Renal pelvis (tissue), 12 donors: ENCODE data around the gene NOP9. TPM values are rescaled to one million over a fixed set of nuclear protein-coding genes. Genes with fewer than 3 reads are reported as not detected.

Experiments used
- DNase-seq: peaks from one replicate; pipeline ENCODE4 v3.0.0-alpha.2; 2013
- long read RNA-seq, 16 experiments: transcript quantifications; one replicate each; lab custom pipeline, GENCODE V29; 2026
- polyA plus RNA-seq, 3 donors: library from polyadenylated mRNA; unstranded; fragments of 120-200 nt; gene quantifications; one replicate each; pipeline ENCODE4 v1.2.1, GENCODE V29; 2013; ENCODE audit not compliant: insufficient read length in 3 of 3

The NOP9 gene
- polyA plus RNA-seq = 10 to 100 TPM; 28.0 to 29.7 (median 28.7) TPM
- long read RNA-seq, donor 1, full-length matches to known transcripts = 2 of 72 reads
- long read RNA-seq, donor 1, partial matches to known transcripts = 61 of 72 reads
- long read RNA-seq, donor 1, other reads (novel, unspliced or antisense) = 9 of 72 reads
- long read RNA-seq, donor 2, full-length matches to known transcripts = 2 of 70 reads
- long read RNA-seq, donor 2, partial matches to known transcripts = 68 of 70 reads
- long read RNA-seq, donor 2, other reads (novel, unspliced or antisense) = 0 of 70 reads
- long read RNA-seq, donor 3, full-length matches to known transcripts = 3 of 65 reads
- long read RNA-seq, donor 3, partial matches to known transcripts = 55 of 65 reads
- long read RNA-seq, donor 3, other reads (novel, unspliced or antisense) = 7 of 65 reads
- long read RNA-seq, donor 4, full-length matches to known transcripts = 5 of 23 reads
- long read RNA-seq, donor 4, partial matches to known transcripts = 18 of 23 reads
- long read RNA-seq, donor 4, other reads (novel, unspliced or antisense) = 0 of 23 reads
- long read RNA-seq, donor 5, full-length matches to known transcripts = 2 of 24 reads
- long read RNA-seq, donor 5, partial matches to known transcripts = 22 of 24 reads
- long read RNA-seq, donor 5, other reads (novel, unspliced or antisense) = 0 of 24 reads
- long read RNA-seq, donor 6, full-length matches to known transcripts = 2 of 56 reads
- long read RNA-seq, donor 6, partial matches to known transcripts = 54 of 56 reads
- long read RNA-seq, donor 6, other reads (novel, unspliced or antisense) = 0 of 56 reads
- long read RNA-seq, donor 7, full-length matches to known transcripts = 3 of 3 reads
- long read RNA-seq, donor 7, partial matches to known transcripts = 0 of 3 reads
- long read RNA-seq, donor 7, other reads (novel, unspliced or antisense) = 0 of 3 reads
- long read RNA-seq, donor 8, full-length matches to known transcripts = 3 of 36 reads
- long read RNA-seq, donor 8, partial matches to known transcripts = 33 of 36 reads
- long read RNA-seq, donor 8, other reads (novel, unspliced or antisense) = 0 of 36 reads
- long read RNA-seq, donor 9, full-length matches to known transcripts = 1 of 96 reads
- long read RNA-seq, donor 9, partial matches to known transcripts = 78 of 96 reads
- long read RNA-seq, donor 9, other reads (novel, unspliced or antisense) = 17 of 96 reads
- long read RNA-seq, donor 10, full-length matches to known transcripts = 4 of 64 reads
- long read RNA-seq, donor 10, partial matches to known transcripts = 60 of 64 reads
- long read RNA-seq, donor 10, other reads (novel, unspliced or antisense) = 0 of 64 reads
- long read RNA-seq, donor 11 = 0 reads
- long read RNA-seq, donor 12, full-length matches to known transcripts = 3 of 137 reads
- long read RNA-seq, donor 12, partial matches to known transcripts = 112 of 137 reads
- long read RNA-seq, donor 12, other reads (novel, unspliced or antisense) = 22 of 137 reads
- long read RNA-seq, donor 13, full-length matches to known transcripts = 1 of 6 reads
- long read RNA-seq, donor 13, partial matches to known transcripts = 5 of 6 reads
- long read RNA-seq, donor 13, other reads (novel, unspliced or antisense) = 0 of 6 reads
- long read RNA-seq, donor 14 = 0 reads
- long read RNA-seq, donor 15 = 0 reads
- long read RNA-seq, donor 16, full-length matches to known transcripts = 1 of 59 reads
- long read RNA-seq, donor 16, partial matches to known transcripts = 48 of 59 reads
- long read RNA-seq, donor 16, other reads (novel, unspliced or antisense) = 10 of 59 reads

- peak; percentile 91 for DNase-seq
Observed at GRCh38 chr14:24299255-24300191, at the start of gene NOP9, which contains the start of gene DHRS1. NOP9 (plus strand) TSS chr14:24299850; CDS start chr14:24299955, 105 bp downstream. DHRS1 (minus strand) TSS chr14:24299780; CDS start chr14:24299106, 674 bp downstream.

GRCh38 chr14:24250354-24250753 lies 49.3 kb upstream of the NOP9 start:
- DNase-seq = no peak

GRCh38 chr14:24251880-24252288 lies 47.8 kb upstream of the NOP9 start:
- no peak for DNase-seq

GRCh38 chr14:24252289-24253124 lies 47.1 kb upstream of the NOP9 start:
- no peak for DNase-seq

- no peak for DNase-seq
Observed at GRCh38 chr14:24253936-24254335, 45.7 kb upstream of the NOP9 start.

GRCh38 chr14:24254630-24255392 lies 44.8 kb upstream of the NOP9 start:
- no peak for DNase-seq

GRCh38 chr14:24255438-24255837 lies 44.2 kb upstream of the NOP9 start:
- no peak for DNase-seq

GRCh38 chr14:24255931-24256711 lies 43.5 kb upstream of the NOP9 start:
- DNase-seq = no peak

GRCh38 chr14:24256960-24257359 lies 42.7 kb upstream of the NOP9 start:
- no peak for DNase-seq

- DNase-seq = no peak
Observed at GRCh38 chr14:24258119-24258518, 41.5 kb upstream of the NOP9 start.

GRCh38 chr14:24258548-24259265 lies 40.9 kb upstream of the NOP9 start:
- DNase-seq = no peak

- DNase-seq = peak; percentile 4
Observed at GRCh38 chr14:24259282-24260025, 40.2 kb upstream of the NOP9 start.

- no peak for DNase-seq
Observed at GRCh38 chr14:24260026-24260779, 39.4 kb upstream of the NOP9 start.

- no peak for DNase-seq
Observed at GRCh38 chr14:24260780-24261157, 38.9 kb upstream of the NOP9 start.
